Smooth muscle cell (in vitro differentiated cells): ENCODE measurements around the gene SAMD1. TPM values are rescaled to one million over a fixed set of nuclear protein-coding genes. Genes with fewer than 3 reads are reported as not detected.
A peak's percentile ranks its signal among the peaks of the same experiment; 100 is the strongest.

ENCODE experiments used
- DNase-seq: peaks from one replicate; lab custom pipeline; 2025; ENCODE audit not compliant: unreplicated experiment; lab: John Stamatoyannopoulos, UW
- H2AFZ ChIP-seq: fragments of 200-600 bp; sonication (generic); 2 replicates; pipeline ENCODE4 v1.6.0; 2016; ENCODE audit warnings: antibody characterized with exemption, low read depth, mild to moderate bottlenecking
- H3F3A ChIP-seq: fragments of 200-600 bp; sonication (generic); 2 replicates; pipeline ENCODE4 v1.6.0; 2017; ENCODE audit warnings: antibody characterized with exemption, low read depth
- H3K27ac ChIP-seq: fragments of 200-600 bp; sonication (generic); 2 replicates; pipeline ENCODE4 v1.5.1; 2016; ENCODE audit warnings: low read depth, mild to moderate bottlenecking
- H3K27me3 ChIP-seq: fragments of 200-600 bp; sonication (generic); 2 replicates; pipeline ENCODE4 v1.6.1; 2016; ENCODE audit warnings: low read depth, mild to moderate bottlenecking
- H3K36me3 ChIP-seq: fragments of 200-600 bp; sonication (generic); 2 replicates; pipeline ENCODE4 v1.5.1; 2016; ENCODE audit warnings: low read depth
- H3K4me1 ChIP-seq: fragments of 200-600 bp; sonication (generic); 2 replicates; pipeline ENCODE4 v1.5.1; 2016; ENCODE audit warnings: low read depth
- H3K4me2 ChIP-seq: fragments of 200-600 bp; sonication (generic); 2 replicates; pipeline ENCODE4 v1.6.0; 2016; ENCODE audit warnings: mild to moderate bottlenecking
- H3K4me3 ChIP-seq: fragments of 200-600 bp; sonication (generic); 2 replicates; pipeline ENCODE4 v1.5.1; 2016; ENCODE audit warnings: mild to moderate bottlenecking
- H3K79me2 ChIP-seq: fragments of 200-600 bp; sonication (generic); 2 replicates; pipeline ENCODE4 v1.6.0; 2016; ENCODE audit warnings: low read depth, mild to moderate bottlenecking
- H3K9ac ChIP-seq: fragments of 200-600 bp; sonication (generic); 2 replicates; pipeline ENCODE4 v1.6.0; 2016; ENCODE audit warnings: low read depth
- H3K9me3 ChIP-seq: fragments of 200-600 bp; sonication (generic); replicated peaks from 2 replicates; pipeline ENCODE4 v1.5.1; 2016; ENCODE audit warnings: low read depth
- H4K20me1 ChIP-seq: fragments of 200-600 bp; sonication (generic); 2 replicates; pipeline ENCODE4 v1.6.0; 2016; ENCODE audit warnings: low read depth
- CTCF ChIP-seq: fragments of 200-600 bp; sonication (generic); IDR thresholded peaks from 2 replicates; pipeline ENCODE4 v1.5.1; 2017; ENCODE audit warnings: borderline replicate concordance, mild to moderate bottlenecking, antibody characterized with exemption; ENCODE audit not compliant: insufficient read depth, poor library complexity, severe bottlenecking
- WGBS: methylation state at CpG from one replicate; pipeline ENCODE4 v1.1.7; 2016; ENCODE audit warnings: low lambda C conversion rate; 5-methylcytosine and 5-hydroxymethylcytosine counted together
- polyA plus RNA-seq: library from polyadenylated mRNA; unstranded; fragments of >200 nt; fragmentation: Nextera tagmentation; extraction: Ambion mirVana; gene quantifications from 2 replicates; pipeline ENCODE4 v1.2.1, GENCODE V29; 2016
- total RNA-seq: library from RNA; depleted of rRNA; stranded (reverse); fragments of >200 nt; gene quantifications from 2 replicates; pipeline ENCODE4 v1.2.3, GENCODE V29; 2014

Gene SAMD1
- total RNA-seq, result 35.0 and 46.7 TPM in 2 replicates
- polyA plus RNA-seq, result 71.3 and 84.1 TPM in 2 replicates

- TF ChIP-seq CTCF, result no peak
- Histone ChIP-seq H3K36me3 (no peaks in the 10 kb centered on the region), H3K4me3 (peak within 1 kb of the TSS; percentile 97), H3K79me2 (no peaks in the 10 kb centered on the region), H3K4me2 (peak within 1 kb of the TSS; percentile 100), H3F3A (no peaks in the 10 kb centered on the region), H3K9ac (peak within 1 kb of the TSS; percentile 64), H3K27me3 (no peaks in the 10 kb centered on the region), H3K9me3 (no peaks in the 10 kb centered on the region), H3K4me1 (no peaks in the 10 kb centered on the region), H2AFZ (peak within 1 kb of the TSS; percentile 91), H3K27ac (peak within 1 kb of the TSS; percentile 74), H4K20me1 (peaks cover 12% of the 10 kb centered on the region)
- WGBS, result no CpG with 5 or more reads among the region's 65 CpGs
- DNase-seq, result peak; percentile 82
Measured at GRCh38 chr19:14090509-14091080, at the start of gene SAMD1. Gene SAMD1, minus strand, starts transcription at chr19:14090751.

- H3K9ac ChIP-seq, result no peak overlapping the region
- H4K20me1 ChIP-seq, result peaks cover 17% of the 10 kb centered on the region
- peaks cover 26% of the 10 kb centered on the region for H3K4me1 ChIP-seq
- TF ChIP-seq CTCF, result no peak
- no peak overlapping the region for H3K4me2 ChIP-seq
- no peak for DNase-seq
- H3K36me3 ChIP-seq, result no peaks in the 10 kb centered on the region
- H3K27ac ChIP-seq, result peak overlapping the region; percentile 85
- H3K79me2 ChIP-seq, result peaks cover 8% of the 10 kb centered on the region
- H3F3A ChIP-seq, result peaks cover 4% of the 10 kb centered on the region
- WGBS, result 23% methylated on average over 9 of the region's 9 CpGs
- no peaks in the 10 kb centered on the region for H3K9me3 ChIP-seq
- H2AFZ ChIP-seq, result no peak overlapping the region
- H3K4me3 ChIP-seq, result no peak overlapping the region
- H3K27me3 ChIP-seq, result no peaks in the 10 kb centered on the region
Measured at GRCh38 chr19:14139944-14140343, 49.4 kb upstream of the SAMD1 start.

GRCh38 chr19:14138576-14139265 is 48.2 kb upstream of the SAMD1 start:
- peaks cover 11% of the 10 kb centered on the region for H3K79me2 ChIP-seq
- no peak for DNase-seq
- peaks cover 4% of the 10 kb centered on the region for H3F3A ChIP-seq
- peak overlapping the region; percentile 65 for H3K4me3 ChIP-seq
- TF ChIP-seq CTCF, result no peak
- H3K27ac ChIP-seq, result peak overlapping the region; percentile 85
- H4K20me1 ChIP-seq, result peaks cover 17% of the 10 kb centered on the region
- 59% methylated on average over 9 of the region's 9 CpGs for WGBS
- H3K4me2 ChIP-seq, result peak overlapping the region; percentile 79
- H3K9me3 ChIP-seq, result no peaks in the 10 kb centered on the region
- H3K36me3 ChIP-seq, result no peaks in the 10 kb centered on the region
- peak overlapping the region; percentile 31 for H3K9ac ChIP-seq
- H3K27me3 ChIP-seq, result no peaks in the 10 kb centered on the region
- H3K4me1 ChIP-seq, result peaks cover 26% of the 10 kb centered on the region
- H2AFZ ChIP-seq, result no peak overlapping the region
